ENCODE results near the gene NR2F2. TPM values are rescaled to one million over a fixed set of nuclear protein-coding genes. Genes with fewer than 3 reads are reported as not detected.
A peak's percentile ranks its signal among the peaks of the same experiment; 100 is the strongest.

NR2F2 gene
- total and polyA plus RNA-seq, 4 donors: 15.0 to 73.5 (median 35.4) TPM

- 41 to 56% methylated on average over 7 of the region's 7 CpGs for WGBS, 2 donors
- Histone ChIP-seq H3K4me3 (no peak overlapping the region), H3K36me3 (ENCODE audit: control insufficient read depth in 4 of 4, insufficient read depth in 4 of 4, low read length in 4 of 4) (peaks cover 0 to 4% (median 0%) of the 10 kb centered on the region in 4 donors), H3K27me3 (ENCODE audit: control insufficient read depth in 3 of 3, insufficient read depth in 3 of 3, low read length in 2 of 3) (peaks cover 0 to 68% (median 6%) of the 10 kb centered on the region in 3 donors), H3K9ac (ENCODE audit: insufficient read depth in 1 of 2, low read length in 2 of 2) (peak overlapping the region in 1 of 2 donors; percentile 76), H3K9me3 (ENCODE audit: control insufficient read depth in 4 of 4, insufficient read depth in 3 of 4, low read length in 3 of 4) (no peaks in the 10 kb centered on the region), H3K4me1 (ENCODE audit: control insufficient read depth in 5 of 5, insufficient read depth in 5 of 5, low read length in 5 of 5) (peaks cover 0 to 44% (median 11%) of the 10 kb centered on the region in 5 donors), H3K27ac (ENCODE audit: low read depth in 1 of 2, low read length in 1 of 2) (peak overlapping the region in 1 of 2 donors; percentile 67)
- no peak for ATAC-seq (ENCODE audit: insufficient read depth, low FRiP score)
- TF ChIP-seq CTCF (IDR thresholded peaks at IDR 0.05; ENCODE audit: control extremely low read depth, extremely low read depth): no peak
- DNase-seq: peak in 2 of 3 donors; percentile 8 to 11
These were observed 25.2 kb downstream of the NR2F2 start for GRCh38 chr15:96355568-96356187.

- WGBS, 2 donors: 1% methylated on average over 65 to 67 of the region's 67 CpGs
These were observed 26.3 kb downstream of the NR2F2 start for GRCh38 chr15:96356494-96357455.

More at GRCh38 chr15:96356494-96357455, 26.3 kb downstream of the NR2F2 start:
- DNase-seq: peak; percentile 88 to 90 (median 89)
- Histone ChIP-seq H3K36me3 (ENCODE audit: control insufficient read depth in 4 of 4, insufficient read depth in 4 of 4, low read length in 4 of 4) (peaks cover 0 to 4% (median 0%) of the 10 kb centered on the region in 4 donors), H3K9me3 (ENCODE audit: control insufficient read depth in 4 of 4, insufficient read depth in 3 of 4, low read length in 3 of 4) (no peaks in the 10 kb centered on the region), H3K4me1 (ENCODE audit: control insufficient read depth in 5 of 5, insufficient read depth in 5 of 5, low read length in 5 of 5) (peaks cover 0 to 52% (median 11%) of the 10 kb centered on the region in 5 donors), H3K27me3 (ENCODE audit: control insufficient read depth in 3 of 3, insufficient read depth in 3 of 3, low read length in 2 of 3) (peaks cover 0 to 70% (median 6%) of the 10 kb centered on the region in 3 donors), H3K27ac (ENCODE audit: low read depth in 1 of 2, low read length in 1 of 2) (peak overlapping the region in 1 of 2 donors; percentile 47), H3K9ac (ENCODE audit: insufficient read depth in 1 of 2, low read length in 2 of 2) (peak overlapping the region; percentile 52 to 84), H3K4me3 (peak overlapping the region; percentile 24)
- TF ChIP-seq CTCF (IDR thresholded peaks at IDR 0.05; ENCODE audit: control extremely low read depth, extremely low read depth): peak; percentile 84
- peak; percentile 86 for ATAC-seq (ENCODE audit: insufficient read depth, low FRiP score)
